Duodenal mucosa (tissue), 2 donors: ENCODE results near the gene SBF1.
A peak's percentile ranks its signal among the peaks of the same experiment; 100 is the strongest.

Source experiments
- H3K27ac ChIP-seq: one replicate; pipeline ENCODE4 v1.7.0; 2013; ENCODE audit warnings: low read depth, low read length
- H3K27me3 ChIP-seq, 2 donors: one replicate each; pipeline ENCODE4 v1.7.0; 2013; ENCODE audit warnings: low read length in 2 of 2, control low read depth in 1 of 2; ENCODE audit not compliant: insufficient read depth in 2 of 2, control insufficient read depth in 1 of 2
- H3K36me3 ChIP-seq, 2 donors: one replicate each; pipeline ENCODE4 v1.7.0; 2013; ENCODE audit warnings: low read length in 2 of 2, control low read depth in 1 of 2; ENCODE audit not compliant: insufficient read depth in 2 of 2, control insufficient read depth in 1 of 2
- H3K4me1 ChIP-seq, 2 donors: one replicate each; pipeline ENCODE4 v1.7.0; 2013; ENCODE audit warnings: low read length in 2 of 2, control low read depth in 1 of 2; ENCODE audit not compliant: insufficient read depth in 2 of 2, control insufficient read depth in 1 of 2
- H3K4me3 ChIP-seq, 2 donors: one replicate each; pipeline ENCODE4 v1.7.0; 2013; ENCODE audit warnings: low read length in 2 of 2, low read depth in 1 of 2
- H3K9ac ChIP-seq, 2 donors: one replicate each; pipeline ENCODE4 v1.7.0; 2013; ENCODE audit warnings: low read length in 2 of 2, low read depth in 1 of 2
- H3K9me3 ChIP-seq, 2 donors: one replicate each; pipeline ENCODE4 v1.7.0; 2013; ENCODE audit warnings: low read length in 2 of 2, control low read depth in 1 of 2; ENCODE audit not compliant: control insufficient read depth in 1 of 2

SBF1 gene

GRCh38 chr22:50473855-50474671 lies 772 bp downstream of the SBF1 start:
- peak overlapping the region; percentile 79 to 83 for H3K4me3 ChIP-seq
- no peaks in the 10 kb centered on the region for H3K36me3 ChIP-seq
- H3K27ac ChIP-seq, result peak overlapping the region; percentile 10
- H3K9ac ChIP-seq, result peak overlapping the region; percentile 73 to 87
- H3K4me1 ChIP-seq, result peaks cover 50 to 54% of the 10 kb centered on the region in 2 donors
- no peaks in the 10 kb centered on the region for H3K9me3 ChIP-seq
- no peaks in the 10 kb centered on the region for H3K27me3 ChIP-seq

GRCh38 chr22:50473088-50473487 lies 1.7 kb downstream of the SBF1 start:
- H3K27me3 ChIP-seq, result no peaks in the 10 kb centered on the region
- H3K4me1 ChIP-seq, result peaks cover 53 to 61% of the 10 kb centered on the region in 2 donors
- H3K9ac ChIP-seq, result peak overlapping the region; percentile 73 to 87
- peaks cover 0 to under 1% of the 10 kb centered on the region in 2 donors for H3K36me3 ChIP-seq
- H3K9me3 ChIP-seq, result no peaks in the 10 kb centered on the region
- no peak overlapping the region for H3K27ac ChIP-seq
- peak overlapping the region; percentile 79 to 83 for H3K4me3 ChIP-seq

GRCh38 chr22:50471962-50472361 lies 2.9 kb downstream of the SBF1 start:
- H3K36me3 ChIP-seq, result peaks cover 5 to 10% of the 10 kb centered on the region in 2 donors
- H3K27me3 ChIP-seq, result no peaks in the 10 kb centered on the region
- H3K4me1 ChIP-seq, result peaks cover 53 to 61% of the 10 kb centered on the region in 2 donors
- no peak overlapping the region for H3K27ac ChIP-seq
- H3K4me3 ChIP-seq, result no peak overlapping the region
- H3K9ac ChIP-seq, result no peak overlapping the region
- no peaks in the 10 kb centered on the region for H3K9me3 ChIP-seq

GRCh38 chr22:50471197-50471847 lies 3.5 kb downstream of the SBF1 start:
- H3K27ac ChIP-seq, result no peak overlapping the region
- no peaks in the 10 kb centered on the region for H3K27me3 ChIP-seq
- no peaks in the 10 kb centered on the region for H3K9me3 ChIP-seq
- H3K4me3 ChIP-seq, result peak overlapping the region; percentile 45 to 50
- H3K4me1 ChIP-seq, result peaks cover 53 to 61% of the 10 kb centered on the region in 2 donors
- H3K9ac ChIP-seq, result peak overlapping the region in 1 of 2 donors; percentile 64
- peaks cover 11 to 17% of the 10 kb centered on the region in 2 donors for H3K36me3 ChIP-seq

- Histone ChIP-seq H3K4me1 (peaks cover 53 to 59% of the 10 kb centered on the region in 2 donors), H3K9me3 (no peaks in the 10 kb centered on the region), H3K27ac (peak overlapping the region; percentile 42), H3K4me3 (peak overlapping the region; percentile 45 to 50), H3K36me3 (peaks cover 18 to 25% of the 10 kb centered on the region in 2 donors), H3K27me3 (no peaks in the 10 kb centered on the region), H3K9ac (peak overlapping the region; percentile 45 to 64)
Measured at GRCh38 chr22:50470491-50470890, 4.3 kb downstream of the SBF1 start.

GRCh38 chr22:50469377-50470305 lies 5.2 kb downstream of the SBF1 start:
- H3K9me3 ChIP-seq, result no peaks in the 10 kb centered on the region
- H3K36me3 ChIP-seq, result peaks cover 21 to 33% of the 10 kb centered on the region in 2 donors
- peak overlapping the region; percentile 66 for H3K27ac ChIP-seq
- peak overlapping the region; percentile 45 to 55 for H3K4me3 ChIP-seq
- no peaks in the 10 kb centered on the region for H3K27me3 ChIP-seq
- peaks cover 53 to 56% of the 10 kb centered on the region in 2 donors for H3K4me1 ChIP-seq
- H3K9ac ChIP-seq, result peak overlapping the region; percentile 45 to 64

GRCh38 chr22:50468626-50469025 lies 6.2 kb downstream of the SBF1 start:
- peaks cover 26 to 44% of the 10 kb centered on the region in 2 donors for H3K36me3 ChIP-seq
- no peaks in the 10 kb centered on the region for H3K27me3 ChIP-seq
- no peaks in the 10 kb centered on the region for H3K9me3 ChIP-seq
- peaks cover 48 to 51% of the 10 kb centered on the region in 2 donors for H3K4me1 ChIP-seq
- H3K9ac ChIP-seq, result peak overlapping the region in 1 of 2 donors; percentile 26
- H3K4me3 ChIP-seq, result no peak overlapping the region
- H3K27ac ChIP-seq, result no peak overlapping the region

- Histone ChIP-seq H3K9ac (no peak overlapping the region), H3K9me3 (no peaks in the 10 kb centered on the region), H3K27me3 (no peaks in the 10 kb centered on the region), H3K36me3 (peaks cover 31 to 51% of the 10 kb centered on the region in 2 donors), H3K4me3 (no peak overlapping the region), H3K27ac (no peak overlapping the region), H3K4me1 (peaks cover 41 to 44% of the 10 kb centered on the region in 2 donors)
Measured at GRCh38 chr22:50467773-50468440, 6.9 kb downstream of the SBF1 start.

- H3K4me1 ChIP-seq, result peaks cover 36 to 38% of the 10 kb centered on the region in 2 donors
- no peak overlapping the region for H3K9ac ChIP-seq
- no peaks in the 10 kb centered on the region for H3K27me3 ChIP-seq
- no peaks in the 10 kb centered on the region for H3K9me3 ChIP-seq
- no peak overlapping the region for H3K4me3 ChIP-seq
- no peak overlapping the region for H3K27ac ChIP-seq
- H3K36me3 ChIP-seq, result peaks cover 34 to 56% of the 10 kb centered on the region in 2 donors
Measured at GRCh38 chr22:50467341-50467740, 7.5 kb downstream of the SBF1 start.
